AG09319 (cell line): ENCODE measurements around the gene STXBP3.

Source experiments
- DNase-seq: peaks from one replicate; pipeline ENCODE4 v3.0.0-alpha.2; 2010; ENCODE audit warnings: low read depth; ENCODE audit errors: extremely low read depth
- CTCF ChIP-seq: IDR thresholded peaks from 2 replicates; pipeline ENCODE4 v1.5.1; 2011; ENCODE audit warnings: low read depth, mild to moderate bottlenecking, inconsistent platforms, low read length, moderate library complexity

STXBP3 gene

GRCh38 chr1:108811611-108812010 is 65.1 kb downstream of the STXBP3 start:
- TF ChIP-seq CTCF = no peak

GRCh38 chr1:108813326-108813725 is 66.9 kb downstream of the STXBP3 start:
- no peak for DNase-seq
- no peak for TF ChIP-seq CTCF

More at GRCh38 chr1:108811611-108812010, 65.1 kb downstream of the STXBP3 start:
- DNase-seq = no peak

- no peak for DNase-seq
- no peak for TF ChIP-seq CTCF
Measured at GRCh38 chr1:108814343-108815125, 68.1 kb downstream of the STXBP3 start.

GRCh38 chr1:108815566-108815965 is 69.1 kb downstream of the STXBP3 start:
- DNase-seq = no peak
- no peak for TF ChIP-seq CTCF

GRCh38 chr1:108816049-108816893 is 69.8 kb downstream of the STXBP3 start:
- peak; percentile 81 for DNase-seq
- no peak for TF ChIP-seq CTCF

GRCh38 chr1:108817016-108817415 is 70.5 kb downstream of the STXBP3 start:
- no peak for TF ChIP-seq CTCF
- DNase-seq = no peak

GRCh38 chr1:108817811-108818210 is 71.3 kb downstream of the STXBP3 start:
- TF ChIP-seq CTCF = no peak
- DNase-seq = no peak
